IPS-20b (cell line): Measurements from ENCODE around the gene BOLA3.
"Not testable (repeated sequence)": the region's sequence is repeated elsewhere in the genome, so short reads cannot be mapped to it uniquely, and the experiment has no call there.

Source experiments
- H3K27ac ChIP-seq: one replicate; pipeline ENCODE4 v1.5.1; 2013; ENCODE audit warnings: low read length
- H3K27me3 ChIP-seq: 2 replicates; pipeline ENCODE4 v1.6.1; 2013; ENCODE audit warnings: mild to moderate bottlenecking, low read length, inconsistent platforms; ENCODE audit not compliant: insufficient read depth
- H3K36me3 ChIP-seq: 2 replicates; pipeline ENCODE4 v1.6.1; 2013; ENCODE audit warnings: low read depth, mild to moderate bottlenecking, inconsistent platforms, low read length, moderate library complexity; ENCODE audit not compliant: insufficient read depth
- H3K4me1 ChIP-seq: 2 replicates; pipeline ENCODE4 v1.6.1; 2013; ENCODE audit warnings: mild to moderate bottlenecking, control low read depth, inconsistent platforms, low read length, moderate library complexity; ENCODE audit not compliant: insufficient read depth
- H3K4me3 ChIP-seq: 2 replicates; pipeline ENCODE4 v1.5.1; 2013; ENCODE audit warnings: mild to moderate bottlenecking, low read length, inconsistent platforms
- H3K9ac ChIP-seq: 2 replicates; pipeline ENCODE4 v1.6.1; 2013; ENCODE audit warnings: low read depth, mild to moderate bottlenecking, inconsistent platforms, low read length, moderate library complexity
- H3K9me3 ChIP-seq: 2 replicates; pipeline ENCODE4 v1.6.1; 2013; ENCODE audit warnings: mild to moderate bottlenecking, low read depth, low read length, inconsistent platforms; ENCODE audit not compliant: insufficient read depth

Gene BOLA3

GRCh38 chr2:74099835-74100234, 47.9 kb downstream of the BOLA3 start:
- no peak overlapping the region for H3K4me3 ChIP-seq
- H3K36me3 ChIP-seq: peaks cover 52% of the 10 kb centered on the region
- H3K9ac ChIP-seq: no peak overlapping the region

GRCh38 chr2:74099271-74099670, 48.4 kb downstream of the BOLA3 start:
- Histone ChIP-seq H3K36me3 (peaks cover 53% of the 10 kb centered on the region), H3K4me3 (no peak overlapping the region), H3K27ac (no peak overlapping the region), H3K4me1 (no peaks in the 10 kb centered on the region), H3K27me3 (no peaks in the 10 kb centered on the region), H3K9me3 (no peaks in the 10 kb centered on the region), H3K9ac (no peak overlapping the region)

More at GRCh38 chr2:74099835-74100234, 47.9 kb downstream of the BOLA3 start:
- Histone ChIP-seq H3K27me3 (no peaks in the 10 kb centered on the region), H3K27ac (no peak overlapping the region), H3K4me1 (no peaks in the 10 kb centered on the region), H3K9me3 (no peaks in the 10 kb centered on the region)

GRCh38 chr2:74097574-74097973, 50.1 kb downstream of the BOLA3 start:
- H3K4me1 ChIP-seq: no peaks in the 10 kb centered on the region
- no peak overlapping the region for H3K9ac ChIP-seq
- H3K9me3 ChIP-seq: no peaks in the 10 kb centered on the region
- H3K4me3 ChIP-seq: no peak overlapping the region
- H3K27ac ChIP-seq: no peak overlapping the region
- H3K27me3 ChIP-seq: no peaks in the 10 kb centered on the region
- peaks cover 61% of the 10 kb centered on the region for H3K36me3 ChIP-seq

GRCh38 chr2:74096052-74096451, 51.7 kb downstream of the BOLA3 start:
- Histone ChIP-seq H3K4me1 (no peaks in the 10 kb centered on the region), H3K4me3 (no peak overlapping the region), H3K36me3 (peaks cover 65% of the 10 kb centered on the region), H3K27me3 (no peaks in the 10 kb centered on the region), H3K9ac (no peak overlapping the region), H3K27ac (no peak overlapping the region), H3K9me3 (no peaks in the 10 kb centered on the region)

- Histone ChIP-seq H3K27ac (no peak overlapping the region), H3K4me3 (no peak overlapping the region), H3K36me3 (peaks cover 65% of the 10 kb centered on the region)
Measured at GRCh38 chr2:74095632-74096031, 52.1 kb downstream of the BOLA3 start.

GRCh38 chr2:74094291-74094690, 53.4 kb downstream of the BOLA3 start:
- H3K36me3 ChIP-seq: peaks cover 63% of the 10 kb centered on the region

More at GRCh38 chr2:74095632-74096031, 52.1 kb downstream of the BOLA3 start:
- H3K9ac ChIP-seq: no peak overlapping the region
- no peaks in the 10 kb centered on the region for H3K9me3 ChIP-seq
- H3K4me1 ChIP-seq: no peaks in the 10 kb centered on the region
- no peaks in the 10 kb centered on the region for H3K27me3 ChIP-seq

GRCh38 chr2:74093840-74094239, 53.9 kb downstream of the BOLA3 start:
- H3K36me3 ChIP-seq: peaks cover 61% of the 10 kb centered on the region
- H3K9me3 ChIP-seq: no peaks in the 10 kb centered on the region
- H3K9ac ChIP-seq: no peak overlapping the region; the same call in 1 of the 2 replicates
- H3K27ac ChIP-seq: no peak overlapping the region
- H3K4me1 ChIP-seq: no peaks in the 10 kb centered on the region
- H3K4me3 ChIP-seq: no peak overlapping the region
- H3K27me3 ChIP-seq: no peaks in the 10 kb centered on the region

More at GRCh38 chr2:74094291-74094690, 53.4 kb downstream of the BOLA3 start:
- H3K27me3 ChIP-seq: no peaks in the 10 kb centered on the region
- no peak overlapping the region; the same call in 1 of the 2 replicates for H3K9ac ChIP-seq
- no peaks in the 10 kb centered on the region for H3K4me1 ChIP-seq
- H3K9me3 ChIP-seq: no peaks in the 10 kb centered on the region
- H3K27ac ChIP-seq: no peak overlapping the region
- no peak overlapping the region for H3K4me3 ChIP-seq

- H3K27me3 ChIP-seq: no peaks in the 10 kb centered on the region
- peaks cover 63% of the 10 kb centered on the region for H3K36me3 ChIP-seq
- no peaks in the 10 kb centered on the region for H3K4me1 ChIP-seq
- H3K27ac ChIP-seq: no peak overlapping the region
- no peak overlapping the region for H3K4me3 ChIP-seq
- H3K9me3 ChIP-seq: no peaks in the 10 kb centered on the region
- no peak overlapping the region; the same call in 1 of the 2 replicates for H3K9ac ChIP-seq
Measured at GRCh38 chr2:74093426-74093825, 54.3 kb downstream of the BOLA3 start.

GRCh38 chr2:74092275-74092674, 55.4 kb downstream of the BOLA3 start:
- H3K36me3 ChIP-seq: peaks cover 75% of the 10 kb centered on the region
- no peaks in the 10 kb centered on the region for H3K27me3 ChIP-seq
- H3K4me1 ChIP-seq: no peaks in the 10 kb centered on the region
- no peak overlapping the region for H3K9ac ChIP-seq
- H3K4me3 ChIP-seq: no peak overlapping the region
- no peak overlapping the region for H3K27ac ChIP-seq
- H3K9me3 ChIP-seq: no peaks in the 10 kb centered on the region

GRCh38 chr2:74091391-74091790, 56.3 kb downstream of the BOLA3 start:
- no peaks in the 10 kb centered on the region for H3K9me3 ChIP-seq
- H3K36me3 ChIP-seq: peaks cover 79% of the 10 kb centered on the region
- H3K4me1 ChIP-seq: no peaks in the 10 kb centered on the region
- H3K9ac ChIP-seq: no peak overlapping the region
- H3K27ac ChIP-seq: no peak overlapping the region
- no peaks in the 10 kb centered on the region for H3K27me3 ChIP-seq
- no peak overlapping the region for H3K4me3 ChIP-seq

GRCh38 chr2:74089816-74090745, 57.6 kb downstream of the BOLA3 start:
- Histone ChIP-seq H3K27ac (no peak overlapping the region), H3K9me3 (no peaks in the 10 kb centered on the region), H3K9ac (no peak overlapping the region), H3K4me1 (no peaks in the 10 kb centered on the region), H3K4me3 (no peak overlapping the region), H3K36me3 (peaks cover 73% of the 10 kb centered on the region), H3K27me3 (no peaks in the 10 kb centered on the region)

GRCh38 chr2:74088676-74089075, 59.0 kb downstream of the BOLA3 start:
- H3K9ac ChIP-seq, H3K4me3 ChIP-seq, H3K27me3 ChIP-seq, H3K9me3 ChIP-seq, H3K4me1 ChIP-seq, H3K27ac ChIP-seq: not testable (repeated sequence)
- H3K36me3 ChIP-seq: peaks cover 68% of the 10 kb centered on the region
